ENCODE results near the gene FMN1.

FMN1 gene

GRCh38 chr15:32757426-32757825 is 437.1 kb downstream of the FMN1 start:
- in situ Hi-C loops (cut with HindIII; ENCODE audit: low sequenced_read_pairs) = no loop called here

- in situ Hi-C loops (cut with HindIII; ENCODE audit: low sequenced_read_pairs) = no loop called here
These were observed 443.5 kb downstream of the FMN1 start for GRCh38 chr15:32750979-32751378.

GRCh38 chr15:32747921-32748342 is 446.6 kb downstream of the FMN1 start:
- in situ Hi-C loops (cut with HindIII; ENCODE audit: low sequenced_read_pairs) = no loop called here

GRCh38 chr15:32746116-32746857 is 448.2 kb downstream of the FMN1 start:
- in situ Hi-C loops (cut with HindIII; ENCODE audit: low sequenced_read_pairs) = no loop called here

- in situ Hi-C loops (cut with HindIII; ENCODE audit: low sequenced_read_pairs) = no loop called here
These were observed 450.9 kb downstream of the FMN1 start for GRCh38 chr15:32743411-32744140.

- in situ Hi-C loops (cut with HindIII; ENCODE audit: low sequenced_read_pairs) = loop anchor here (5.0 kb wide), 2 partner anchors 77 to 78 kb away; no protein-coding TSS in a partner anchor
These were observed 454.9 kb downstream of the FMN1 start for GRCh38 chr15:32739522-32740063.

GRCh38 chr15:32738666-32739065 is 455.8 kb downstream of the FMN1 start:
- in situ Hi-C loops (cut with HindIII; ENCODE audit: low sequenced_read_pairs) = loop anchor here (5.0 kb wide), 2 partner anchors 76 to 79 kb away; no protein-coding TSS in a partner anchor

GRCh38 chr15:32737304-32737703 is 457.2 kb downstream of the FMN1 start:
- in situ Hi-C loops (cut with HindIII; ENCODE audit: low sequenced_read_pairs) = loop anchor here (5.0 kb wide), 2 partner anchors 75 to 80 kb away; no protein-coding TSS in a partner anchor

- in situ Hi-C loops (cut with HindIII; ENCODE audit: low sequenced_read_pairs) = loop anchor here (5.0 kb wide), 2 partner anchors 74 to 81 kb away; no protein-coding TSS in a partner anchor
These were observed 457.8 kb downstream of the FMN1 start for GRCh38 chr15:32736701-32737061.

GRCh38 chr15:32735989-32736700 is 458.4 kb downstream of the FMN1 start:
- in situ Hi-C loops (cut with HindIII; ENCODE audit: low sequenced_read_pairs) = loop anchor here (5.0 kb wide), 2 partner anchors 74 to 81 kb away; no protein-coding TSS in a partner anchor

- in situ Hi-C loops (cut with HindIII; ENCODE audit: low sequenced_read_pairs) = no loop called here
These were observed 461.2 kb downstream of the FMN1 start for GRCh38 chr15:32733281-32733680.

- in situ Hi-C loops (cut with HindIII; ENCODE audit: low sequenced_read_pairs) = no loop called here
These were observed 461.8 kb downstream of the FMN1 start for GRCh38 chr15:32732574-32733157.

- in situ Hi-C loops (cut with HindIII; ENCODE audit: low sequenced_read_pairs) = no loop called here
These were observed 463.5 kb downstream of the FMN1 start for GRCh38 chr15:32730677-32731654.

- in situ Hi-C loops (cut with HindIII; ENCODE audit: low sequenced_read_pairs) = no loop called here
These were observed 464.7 kb downstream of the FMN1 start for GRCh38 chr15:32729700-32730395.

GRCh38 chr15:32723171-32723948 is 471.2 kb downstream of the FMN1 start:
- in situ Hi-C loops (cut with HindIII; ENCODE audit: low sequenced_read_pairs) = no loop called here

- in situ Hi-C loops (cut with HindIII; ENCODE audit: low sequenced_read_pairs) = no loop called here
These were observed 472.4 kb downstream of the FMN1 start for GRCh38 chr15:32722136-32722535.

GRCh38 chr15:32721596-32721995 is 472.9 kb downstream of the FMN1 start:
- in situ Hi-C loops (cut with HindIII; ENCODE audit: low sequenced_read_pairs) = no loop called here
